NCI-H2196 treated with DMSO at 0.1 percent for 48 hours (cell line): ENCODE data around the gene DPYD.

Experiments used
- DNase-seq: peaks from one replicate; lab custom pipeline; 2025; ENCODE audit not compliant: unreplicated experiment; lab: John Stamatoyannopoulos, UW

DPYD gene

DNA sequence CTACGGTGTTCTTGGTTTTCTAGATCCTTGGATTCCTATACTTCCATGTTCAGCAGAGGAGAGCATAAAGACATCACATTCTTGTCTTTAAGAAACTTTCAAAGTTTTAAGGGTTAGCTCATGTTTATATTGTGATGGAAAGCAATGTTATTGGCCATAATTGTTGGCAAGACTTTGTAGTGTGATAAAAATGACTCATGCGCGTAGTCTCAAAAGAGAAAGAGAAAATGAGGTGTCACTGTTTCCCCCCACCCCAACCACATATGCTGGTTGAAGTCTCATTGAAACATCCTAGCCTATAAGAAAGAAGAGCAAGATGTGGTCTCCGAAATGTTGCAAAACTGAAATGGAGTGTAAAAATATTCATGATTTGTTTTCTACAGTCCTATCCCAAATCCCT lies 850.5 kb downstream of the DPYD start:
- DNase-seq: no peak

DNA sequence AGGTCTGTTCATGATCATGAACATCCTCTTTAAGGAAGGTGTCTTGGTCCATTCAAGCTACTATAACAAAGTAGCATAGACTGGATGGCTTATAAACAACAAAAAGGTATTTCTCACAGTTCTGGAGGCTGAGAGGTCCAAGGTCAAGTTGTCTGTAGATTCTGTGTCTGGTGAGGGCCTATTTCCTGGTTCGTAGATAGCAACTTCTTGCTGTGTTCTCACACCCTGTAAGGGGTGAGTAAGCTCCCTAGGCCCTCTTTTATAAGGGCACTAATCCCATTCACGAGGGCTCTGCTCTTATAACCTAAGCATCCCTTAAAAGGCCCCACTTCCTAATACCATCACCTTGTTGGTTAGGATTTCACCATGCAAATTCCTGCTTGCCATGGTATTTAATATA lies 851.5 kb downstream of the DPYD start:
- no peak for DNase-seq

DNA sequence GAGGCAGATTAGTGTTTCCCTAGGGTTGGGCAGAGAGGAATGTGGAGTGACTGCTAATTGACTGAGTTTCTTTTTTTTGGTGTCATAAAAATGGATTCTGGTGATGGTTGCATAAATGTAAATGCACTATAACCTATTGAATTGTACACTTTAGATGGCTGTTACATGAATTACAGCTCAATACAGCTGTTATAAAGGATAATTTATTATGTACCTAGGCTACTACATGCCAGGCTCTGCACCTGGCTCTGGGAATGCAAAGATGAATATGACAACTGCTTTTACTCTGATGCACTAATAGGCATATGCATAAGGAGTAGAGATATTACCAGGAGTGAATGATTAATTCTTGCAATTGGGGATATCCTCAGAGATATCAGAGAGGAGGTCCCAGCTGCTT lies 854.0 kb downstream of the DPYD start:
- no peak for DNase-seq

DNA sequence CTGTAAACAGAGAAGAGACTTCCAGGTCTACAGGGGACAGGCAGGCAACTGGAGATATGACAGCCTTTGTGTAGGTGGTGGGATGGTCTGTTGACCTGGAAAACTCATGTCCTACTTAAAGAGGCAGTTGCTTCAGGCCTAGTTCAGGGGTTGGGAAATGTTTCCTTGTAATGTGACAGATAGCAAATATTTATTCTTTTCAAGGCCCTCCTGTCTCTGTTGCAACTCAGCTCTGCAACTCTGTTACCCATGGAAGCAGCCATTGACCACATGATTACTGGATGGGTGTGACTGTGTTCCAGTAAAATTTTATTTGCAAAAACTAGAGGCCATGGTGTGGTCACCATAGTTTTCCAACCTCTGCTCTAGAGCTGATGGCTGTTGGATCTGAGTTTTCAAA lies 857.3 kb downstream of the DPYD start:
- DNase-seq: no peak

DNA sequence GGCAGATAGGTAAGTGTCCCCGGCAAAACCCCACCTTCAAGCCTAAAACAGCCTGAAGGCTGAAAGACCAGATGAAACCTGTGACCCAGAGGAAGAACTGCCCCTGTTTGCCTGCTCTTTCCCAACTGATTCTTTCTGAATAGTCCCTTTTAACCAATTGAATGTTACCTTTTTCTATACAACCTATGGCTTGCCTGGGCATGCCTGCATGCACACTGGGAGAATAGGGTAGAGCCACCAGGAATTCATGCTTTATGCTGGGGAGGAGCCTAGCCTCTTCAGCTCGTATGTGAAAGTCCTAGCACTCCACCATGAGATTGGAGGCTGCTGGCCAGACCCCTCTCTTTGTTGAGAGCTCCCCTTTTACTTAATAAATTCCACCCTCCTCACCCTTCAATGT lies 859.2 kb downstream of the DPYD start:
- DNase-seq: no peak

DNA sequence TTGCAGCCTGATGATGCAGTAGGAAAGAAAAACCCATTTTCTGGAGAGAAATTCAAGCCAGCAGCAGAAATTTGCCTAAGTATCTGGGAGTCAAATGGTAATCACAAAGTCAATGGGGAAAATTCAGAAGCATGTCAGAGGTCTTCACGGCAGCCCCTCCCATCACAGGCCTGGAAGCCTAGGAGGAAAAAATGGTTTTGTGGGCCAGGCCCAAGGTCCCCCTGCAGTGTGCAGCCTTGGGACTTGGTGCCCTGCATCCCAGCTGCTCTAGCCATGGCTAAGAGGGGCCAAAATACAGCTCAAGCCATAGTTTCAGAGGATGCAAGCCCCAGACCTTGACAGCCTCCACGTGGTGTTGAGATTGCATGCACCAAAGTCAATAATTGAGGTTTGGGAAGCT lies 864.4 kb downstream of the DPYD start:
- no peak for DNase-seq

DNA sequence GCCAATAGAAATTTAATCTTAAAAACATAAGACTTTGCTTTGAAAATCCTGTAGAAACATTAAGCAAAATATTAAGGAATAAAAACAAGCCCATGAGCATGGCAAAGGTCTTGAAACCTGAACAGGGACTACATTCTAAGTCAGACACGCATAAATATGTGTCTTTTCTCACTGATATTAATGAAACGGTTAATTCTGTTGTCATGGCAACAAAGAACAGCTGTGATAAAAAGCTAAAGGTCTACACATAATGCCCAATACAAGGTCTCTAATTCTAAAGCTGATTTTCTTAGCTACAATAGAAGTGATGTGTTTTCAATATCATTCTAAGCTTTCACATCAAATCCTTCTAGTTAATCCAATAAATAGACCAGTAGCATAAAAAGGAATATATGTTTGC lies 867.6 kb downstream of the DPYD start:
- DNase-seq: no peak

DNA sequence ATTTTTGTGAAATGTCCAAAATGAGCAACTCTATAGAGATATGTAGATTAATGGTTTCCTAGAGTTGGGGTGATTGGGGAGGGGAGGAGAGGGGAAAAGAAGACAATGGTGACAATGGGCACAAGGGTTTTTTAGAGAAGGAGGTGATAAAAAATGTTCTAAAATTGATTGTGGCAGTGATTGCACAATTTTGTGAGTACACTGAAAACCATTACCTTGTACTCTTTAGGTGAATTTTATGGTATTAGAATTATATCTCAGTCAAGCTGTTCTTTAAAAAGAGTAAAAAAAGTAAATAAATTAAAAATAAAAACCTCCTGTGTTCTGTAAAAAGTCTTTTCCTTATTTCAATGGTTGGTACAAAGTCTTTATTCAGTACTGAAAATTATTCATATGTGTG lies 869.0 kb downstream of the DPYD start:
- no peak for DNase-seq

DNA sequence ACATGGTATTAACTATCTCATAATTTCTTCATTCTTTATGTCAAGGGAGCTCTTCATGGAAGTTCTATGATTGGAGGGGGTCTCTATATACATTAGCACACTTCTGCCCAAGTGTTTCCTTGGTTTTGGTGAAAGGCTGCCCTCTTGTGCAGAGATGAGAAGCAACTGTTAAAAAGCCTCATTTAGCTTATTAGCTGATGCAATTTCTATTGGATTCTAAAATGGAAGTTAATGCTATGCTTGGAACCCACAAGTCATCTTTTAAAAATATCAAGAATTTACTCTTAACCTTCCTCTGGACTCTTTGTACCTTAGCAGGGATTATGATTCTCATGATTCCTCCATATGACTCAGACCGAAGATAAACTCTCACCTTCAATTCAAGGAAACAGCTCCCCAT lies 870.3 kb downstream of the DPYD start:
- no peak for DNase-seq

DNA sequence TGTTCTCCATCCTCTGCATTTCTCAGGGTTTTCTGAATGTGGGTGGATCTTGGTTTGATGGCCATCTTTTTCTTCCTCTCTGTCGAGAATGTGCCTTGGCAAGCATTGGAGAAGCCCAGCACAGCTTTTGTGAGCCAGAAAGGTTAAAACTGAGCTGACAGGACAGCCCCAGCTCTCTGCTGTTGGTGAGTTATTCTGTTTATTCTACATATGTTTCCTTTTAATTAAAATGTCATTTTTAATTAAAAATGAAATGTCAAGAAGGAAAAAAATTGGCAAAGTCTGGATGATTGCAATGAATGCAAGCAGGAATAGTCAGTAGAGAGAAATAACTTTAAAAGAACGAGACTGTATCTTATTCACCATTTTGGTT lies 873.4 kb downstream of the DPYD start:
- DNase-seq: no peak

DNA sequence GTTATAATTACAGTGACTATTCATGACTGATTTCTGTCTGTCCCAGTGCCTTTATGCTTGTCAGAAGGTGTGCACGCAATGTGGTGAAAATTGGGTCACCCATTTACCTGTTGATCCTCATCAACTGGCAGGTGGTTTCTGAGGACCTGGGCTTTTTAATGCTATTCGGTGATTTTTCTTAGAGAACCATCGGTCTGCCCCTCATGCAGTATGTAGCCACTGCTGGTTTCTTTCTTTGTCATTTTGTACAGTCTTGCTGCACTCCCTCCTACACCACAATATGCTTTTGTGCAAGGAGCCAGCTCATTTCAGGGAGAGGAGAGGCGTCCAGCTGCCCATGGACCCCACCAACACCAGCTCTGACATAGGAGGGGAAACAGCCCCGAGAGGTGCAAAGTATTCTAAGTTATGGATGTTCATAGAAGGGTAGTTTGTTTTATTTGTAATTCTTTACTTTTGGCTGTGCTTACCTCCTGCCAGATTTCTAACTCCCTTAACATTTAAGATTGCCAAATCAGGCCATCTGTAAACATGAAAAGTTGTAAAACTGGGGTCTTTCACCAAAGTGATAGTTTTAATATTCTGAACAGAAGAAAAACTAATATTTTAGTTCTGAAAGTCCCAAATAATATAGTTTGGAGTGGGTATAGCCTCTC lies 873.9 kb downstream of the DPYD start:
- no peak for DNase-seq

DNA sequence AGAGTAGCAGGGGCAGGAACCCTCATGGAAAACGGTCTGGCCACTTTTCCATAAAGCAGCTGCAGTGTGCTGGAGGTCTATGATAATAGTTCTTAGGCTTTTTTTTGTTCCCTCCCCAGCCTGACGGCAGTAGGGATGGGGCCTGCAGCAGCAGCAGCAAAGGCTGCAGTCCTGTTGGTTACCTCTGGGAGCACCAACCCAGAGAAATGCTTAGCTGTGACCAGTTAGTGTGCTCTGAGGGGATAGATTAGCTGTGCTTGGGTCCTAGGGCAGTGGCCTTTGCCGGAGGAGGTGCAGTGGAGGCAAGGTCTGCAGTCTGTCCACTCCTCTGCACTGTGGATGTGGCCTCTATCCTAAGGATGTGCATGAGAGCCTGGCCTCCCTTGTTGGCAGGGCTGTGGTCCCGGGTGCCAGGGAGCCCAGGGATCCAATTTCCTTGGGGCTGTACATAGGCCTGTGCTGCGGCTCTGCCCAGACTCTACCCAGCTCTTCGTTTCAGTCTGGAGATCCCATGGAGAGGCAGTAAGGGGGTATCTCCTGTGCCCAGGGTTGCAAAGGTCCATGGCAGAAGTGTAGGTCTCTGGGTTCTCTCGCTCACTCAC lies 876.6 kb downstream of the DPYD start:
- DNase-seq: no peak

DNA sequence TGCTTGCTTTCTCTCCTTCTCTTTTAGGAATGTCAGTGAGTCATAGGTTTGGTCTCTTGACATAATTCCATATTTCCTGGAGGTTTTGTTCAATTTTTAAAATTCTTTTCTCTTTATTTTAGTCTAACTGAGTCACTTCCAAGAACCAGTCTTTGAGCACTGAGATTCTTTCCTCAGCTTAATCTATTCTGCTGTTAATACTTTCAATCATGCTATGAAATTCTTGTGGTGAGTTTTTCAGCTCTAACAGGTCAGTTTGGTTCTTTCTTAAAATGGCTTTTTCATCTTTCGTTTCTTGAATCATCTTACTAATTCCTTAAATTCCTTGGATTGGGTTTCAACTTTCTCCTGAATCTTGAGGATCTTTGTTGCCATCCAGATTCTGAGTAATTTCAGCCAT lies 878.3 kb downstream of the DPYD start:
- DNase-seq: no peak

DNA sequence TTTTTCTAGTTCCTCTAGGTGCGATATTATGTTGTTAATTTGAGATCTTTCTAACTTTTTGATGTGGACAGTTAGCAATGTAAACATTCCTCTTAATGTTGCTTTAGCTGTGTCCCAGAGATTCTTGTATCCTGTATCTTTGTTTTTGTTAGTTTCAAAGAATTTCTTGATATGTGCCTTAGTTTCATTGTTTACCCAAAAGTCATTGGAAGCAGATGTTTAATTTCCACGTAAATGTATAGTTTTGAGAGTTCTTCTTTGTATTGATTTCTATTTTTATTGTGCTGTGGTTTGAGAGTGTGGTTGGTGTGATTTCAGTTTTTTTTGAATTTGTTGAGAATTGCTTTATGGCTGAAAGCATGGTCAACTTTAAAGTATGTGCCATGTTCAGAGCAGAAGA lies 879.8 kb downstream of the DPYD start:
- no peak for DNase-seq

DNA sequence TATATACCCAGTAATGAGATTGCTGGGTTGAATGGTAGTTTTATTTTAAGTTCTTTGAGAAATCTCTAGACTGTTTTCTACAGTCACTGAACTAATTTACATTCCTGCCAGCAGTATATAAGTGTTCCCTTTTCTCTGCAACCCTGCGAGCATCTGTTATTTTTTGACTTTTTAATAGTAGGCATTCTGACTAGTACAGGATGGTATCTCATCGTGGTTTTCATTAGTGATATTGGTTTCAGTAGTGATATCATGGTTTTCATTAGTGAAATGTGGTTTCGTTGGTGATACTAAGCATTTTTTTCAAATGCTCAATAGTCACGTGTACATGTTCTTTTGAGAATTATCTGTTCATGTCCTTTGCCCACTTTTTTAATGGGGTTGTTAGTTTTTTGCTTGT lies 882.4 kb downstream of the DPYD start:
- no peak for DNase-seq

DNA sequence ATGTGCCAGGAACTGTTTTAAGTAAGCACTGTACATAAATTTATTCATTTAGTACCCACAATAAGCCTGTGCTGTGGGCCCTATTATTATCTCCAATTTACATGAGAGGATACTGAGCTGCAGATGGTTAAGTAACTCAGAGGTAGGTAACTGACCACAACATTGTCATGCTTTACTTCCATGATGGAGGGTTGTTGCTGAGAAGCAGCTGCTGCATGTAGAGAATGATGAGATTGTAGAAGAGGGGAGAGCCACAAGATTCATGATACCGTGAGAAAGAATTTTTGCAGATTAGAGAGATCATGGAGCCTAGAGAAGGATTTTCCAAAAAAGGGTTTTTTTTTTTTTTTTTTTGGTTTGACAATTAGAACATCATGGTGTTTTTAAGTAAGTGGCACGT lies 886.2 kb downstream of the DPYD start:
- DNase-seq: no peak

DNA sequence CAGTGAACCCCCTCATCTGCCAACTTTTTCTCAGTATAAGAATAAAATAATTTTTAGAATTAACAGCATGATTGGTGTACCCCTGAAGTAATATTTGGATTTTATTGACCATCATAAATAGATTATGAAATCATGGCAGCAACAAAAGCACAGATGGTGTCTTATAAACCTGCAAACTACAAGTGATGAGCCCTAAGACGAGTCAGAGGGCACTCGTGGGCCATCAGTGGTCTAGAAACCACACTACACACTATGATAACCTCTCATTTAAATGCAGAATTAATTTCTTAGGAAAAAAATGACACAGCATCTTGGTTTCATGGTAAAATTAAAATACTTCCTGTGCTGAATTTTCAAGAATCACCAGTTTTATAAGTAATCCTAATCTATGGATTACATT lies 886.9 kb downstream of the DPYD start:
- no peak for DNase-seq
